ENCODE results near the gene CFAP97D2.
"Not testable (repeated sequence)": the region's sequence is repeated elsewhere in the genome, so short reads cannot be mapped to it uniquely, and the experiment has no call there.

CFAP97D2 gene

DNA sequence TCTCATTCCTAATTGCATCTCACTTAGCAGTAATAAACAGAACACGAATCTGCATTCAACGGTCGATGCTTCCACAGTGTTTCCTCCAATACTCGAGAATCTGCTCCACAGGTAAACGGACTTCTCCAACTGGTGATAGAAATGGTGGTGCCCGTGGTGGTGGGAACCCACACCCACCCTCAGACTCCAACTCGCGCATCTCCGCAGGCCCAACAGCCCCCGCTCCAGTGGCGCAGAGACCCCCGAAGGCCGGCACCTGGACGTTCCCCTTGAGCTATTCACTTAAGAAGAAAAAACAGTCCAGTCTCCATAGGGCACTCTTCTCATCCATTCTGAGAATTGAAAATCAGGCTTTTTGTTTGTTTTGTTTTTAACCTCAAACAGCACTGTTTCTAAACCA lies 32.9 kb upstream of the CFAP97D2 start:
- TF ChIP-seq, protein P1, sequence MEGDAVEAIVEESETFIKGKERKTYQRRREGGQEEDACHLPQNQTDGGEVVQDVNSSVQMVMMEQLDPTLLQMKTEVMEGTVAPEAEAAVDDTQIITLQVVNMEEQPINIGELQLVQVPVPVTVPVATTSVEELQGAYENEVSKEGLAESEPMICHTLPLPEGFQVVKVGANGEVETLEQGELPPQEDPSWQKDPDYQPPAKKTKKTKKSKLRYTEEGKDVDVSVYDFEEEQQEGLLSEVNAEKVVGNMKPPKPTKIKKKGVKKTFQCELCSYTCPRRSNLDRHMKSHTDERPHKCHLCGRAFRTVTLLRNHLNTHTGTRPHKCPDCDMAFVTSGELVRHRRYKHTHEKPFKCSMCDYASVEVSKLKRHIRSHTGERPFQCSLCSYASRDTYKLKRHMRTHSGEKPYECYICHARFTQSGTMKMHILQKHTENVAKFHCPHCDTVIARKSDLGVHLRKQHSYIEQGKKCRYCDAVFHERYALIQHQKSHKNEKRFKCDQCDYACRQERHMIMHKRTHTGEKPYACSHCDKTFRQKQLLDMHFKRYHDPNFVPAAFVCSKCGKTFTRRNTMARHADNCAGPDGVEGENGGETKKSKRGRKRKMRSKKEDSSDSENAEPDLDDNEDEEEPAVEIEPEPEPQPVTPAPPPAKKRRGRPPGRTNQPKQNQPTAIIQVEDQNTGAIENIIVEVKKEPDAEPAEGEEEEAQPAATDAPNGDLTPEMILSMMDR (IDR thresholded peaks at IDR 0.05) = no peak
- no peaks in the 10 kb centered on the region for H3K36me3 ChIP-seq
- H3K9me3 ChIP-seq = no peaks in the 10 kb centered on the region
- no peaks in the 10 kb centered on the region for H3K27me3 ChIP-seq
- intact Hi-C loops (cut with DNase I; ENCODE audit: low total_unique reads) = no loop called here
- no peaks in the 10 kb centered on the region for H3K4me1 ChIP-seq
- DNase-seq = peak in 1 of 2 donors; percentile 46
- no peak overlapping the region for H3K27ac ChIP-seq
- H3K4me3 ChIP-seq = no peak overlapping the region

DNA sequence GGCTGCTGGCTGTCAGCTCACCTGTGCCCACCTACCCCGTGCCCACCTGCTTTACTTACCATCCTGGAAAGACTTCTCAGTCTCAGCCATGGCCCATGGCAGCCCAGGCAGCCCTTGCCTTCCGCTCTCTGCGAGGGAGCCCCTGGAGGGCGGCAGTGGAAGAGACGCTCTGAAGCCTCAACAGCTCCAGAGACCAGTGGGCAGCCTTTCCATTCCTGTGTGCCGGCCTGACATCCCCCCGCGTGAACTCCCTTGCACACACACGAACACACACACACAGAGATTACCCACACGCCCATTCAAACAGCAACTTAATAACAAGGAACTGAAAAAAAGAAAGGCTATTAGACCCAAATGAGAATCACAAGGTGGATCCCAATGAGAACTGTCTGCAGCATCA lies 32.4 kb upstream of the CFAP97D2 start:
- Histone ChIP-seq H3K9me3 (no peaks in the 10 kb centered on the region), H3K4me3 (no peak overlapping the region), H3K27ac (no peak overlapping the region), H3K36me3 (no peaks in the 10 kb centered on the region), H3K4me1 (no peaks in the 10 kb centered on the region), H3K27me3 (no peaks in the 10 kb centered on the region)
- peak in 1 of 2 donors; percentile 50 for DNase-seq
- TF ChIP-seq, protein P1 (IDR thresholded peaks at IDR 0.05) = no peak
- intact Hi-C loops (cut with DNase I; ENCODE audit: low total_unique reads) = no loop called here

DNA sequence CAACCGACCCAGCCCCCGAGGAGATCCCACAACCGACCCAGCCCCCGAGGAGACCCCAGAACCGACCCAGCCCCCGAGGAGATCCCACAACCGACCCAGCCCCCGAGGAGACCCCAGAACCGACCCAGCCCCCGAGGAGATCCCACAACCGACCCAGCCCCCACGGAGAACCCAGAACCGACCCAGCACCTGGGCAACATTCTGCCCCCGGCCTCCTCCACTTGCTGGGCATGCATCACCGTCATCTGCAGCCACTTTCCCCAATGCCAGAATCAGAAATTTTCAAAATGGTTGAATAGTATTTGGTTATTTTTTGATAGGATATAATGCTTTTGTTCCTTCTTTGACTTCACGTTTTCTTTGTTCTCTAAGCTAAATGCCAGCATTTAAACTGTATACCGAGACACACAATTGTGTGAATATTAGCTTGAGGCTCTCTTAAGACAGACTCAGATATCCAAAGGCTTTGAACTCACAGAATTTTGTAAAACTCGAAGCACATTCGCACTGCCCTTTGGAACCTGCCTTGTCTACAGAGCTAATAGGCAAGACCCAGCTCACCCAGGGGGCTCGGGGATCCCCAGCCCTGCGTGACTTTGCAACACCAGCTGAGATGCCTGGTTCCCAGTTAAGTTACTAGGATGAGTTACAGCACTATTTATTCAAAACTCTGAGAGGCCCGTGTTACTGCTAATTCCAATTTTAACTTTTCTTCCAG lies 31.1 kb upstream of the CFAP97D2 start:
- peaks cover 0 to 3% (median 0%) of the 10 kb centered on the region in 4 donors for H3K4me1 ChIP-seq
- no peak overlapping the region for H3K4me3 ChIP-seq
- no peak overlapping the region for H3K27ac ChIP-seq
- TF ChIP-seq, protein P1 (IDR thresholded peaks at IDR 0.05) = no peak
- no peaks in the 10 kb centered on the region for H3K36me3 ChIP-seq
- H3K9me3 ChIP-seq = no peaks in the 10 kb centered on the region
- no peaks in the 10 kb centered on the region for H3K27me3 ChIP-seq
- DNase-seq = peak in 1 of 2 donors; percentile 31
- intact Hi-C loops (cut with DNase I; ENCODE audit: low total_unique reads) = no loop called here

DNA sequence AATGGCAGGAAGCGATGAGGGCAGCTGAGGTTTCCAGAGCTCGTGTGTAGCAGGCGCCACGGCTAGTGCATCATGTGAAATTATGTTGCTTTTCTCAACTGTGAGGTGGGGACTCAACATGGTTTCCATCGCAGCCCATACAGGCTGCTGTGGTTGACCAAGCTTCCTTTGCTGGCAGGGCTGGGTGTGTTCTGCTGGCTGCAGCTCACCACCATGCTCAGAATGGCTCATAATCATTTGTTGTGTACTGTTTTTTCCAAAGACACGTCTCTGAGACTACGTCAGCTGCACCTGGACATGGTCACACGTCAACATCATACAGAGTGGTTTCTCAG lies 30.6 kb upstream of the CFAP97D2 start:
- Histone ChIP-seq H3K4me1 (peaks cover 0 to 9% (median 0%) of the 10 kb centered on the region in 4 donors), H3K27me3 (no peaks in the 10 kb centered on the region), H3K4me3 (no peak overlapping the region), H3K36me3 (no peaks in the 10 kb centered on the region), H3K9me3 (no peaks in the 10 kb centered on the region), H3K27ac (no peak overlapping the region)
- no peak for DNase-seq
- intact Hi-C loops (cut with DNase I; ENCODE audit: low total_unique reads) = no loop called here
- TF ChIP-seq, protein P1 (IDR thresholded peaks at IDR 0.05) = no peak

DNA sequence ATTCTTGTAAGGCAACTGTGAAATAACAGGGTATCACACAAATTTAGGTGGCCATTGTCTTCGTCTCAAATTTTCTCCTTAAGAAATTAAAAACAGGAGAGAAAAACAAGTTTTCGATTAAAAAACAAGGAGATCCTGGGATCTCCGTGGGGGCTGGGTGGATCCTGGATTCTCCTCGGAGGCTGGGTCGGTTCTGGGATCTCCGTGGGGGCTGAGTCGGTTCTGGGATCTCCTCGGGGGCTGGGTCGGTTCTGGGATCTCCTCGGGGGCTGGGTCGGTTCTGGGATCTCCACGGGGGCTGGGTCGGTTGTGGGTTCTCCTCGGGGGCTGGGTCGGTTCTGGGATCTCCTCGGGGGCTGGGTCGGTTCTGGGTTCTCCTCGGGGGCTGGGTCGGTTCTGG lies 30.2 kb upstream of the CFAP97D2 start:
- H3K36me3 ChIP-seq; DNase-seq; H3K4me3 ChIP-seq; H3K27me3 ChIP-seq; intact Hi-C loops (cut with DNase I; ENCODE audit: low total_unique reads); H3K9me3 ChIP-seq; H3K27ac ChIP-seq: not testable (repeated sequence)
- peaks cover 0 to 12% (median 0%) of the 10 kb centered on the region in 4 donors for H3K4me1 ChIP-seq

DNA sequence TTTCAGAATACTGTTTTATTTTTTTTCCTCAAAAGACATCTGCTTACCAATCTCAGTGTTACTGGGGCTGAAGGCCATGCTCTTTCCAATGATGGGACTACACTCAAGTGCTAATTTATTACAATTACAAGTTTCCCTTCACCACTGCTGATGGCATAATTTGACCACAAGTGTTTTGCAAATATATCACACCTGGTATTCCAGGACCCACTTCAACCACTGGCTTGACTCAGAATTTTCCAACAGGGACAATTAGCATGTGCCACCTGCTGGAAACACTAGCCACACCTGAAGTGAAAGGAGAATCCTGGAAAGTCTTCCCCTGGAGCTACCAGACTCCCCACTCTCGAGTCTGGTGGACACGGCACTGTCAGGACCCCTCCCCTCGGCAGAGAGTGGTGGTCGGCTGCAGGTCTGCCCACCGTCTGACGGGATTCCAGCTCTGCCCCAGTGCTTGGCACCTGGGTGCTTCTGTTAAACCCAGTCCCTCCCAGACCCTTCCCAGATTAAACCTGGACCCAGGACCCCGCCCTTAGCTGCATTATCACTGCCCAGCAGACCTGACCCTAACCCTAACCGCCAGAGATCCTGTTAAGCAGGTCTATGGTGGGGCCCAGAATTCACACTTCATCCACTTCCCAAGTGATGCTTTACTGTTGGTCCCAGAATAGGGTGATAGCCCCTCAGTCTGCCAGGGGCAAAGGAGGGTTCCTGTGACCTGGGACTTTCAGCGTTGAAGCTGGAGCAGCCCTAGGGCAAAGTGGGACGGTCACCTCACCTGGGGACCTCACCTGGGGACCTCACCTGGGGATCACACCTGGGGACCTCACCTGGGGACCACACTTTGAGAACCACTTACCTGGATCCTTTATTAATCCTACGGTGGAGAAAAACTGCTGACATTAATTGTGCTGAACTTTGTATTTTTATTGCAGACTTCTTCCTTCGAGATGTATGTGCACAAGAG lies 29.0 kb upstream of the CFAP97D2 start:
- DNase-seq = no peak
- Histone ChIP-seq H3K9me3 (no peaks in the 10 kb centered on the region), H3K4me1 (peaks cover 0 to 12% (median 0%) of the 10 kb centered on the region in 4 donors), H3K27me3 (no peaks in the 10 kb centered on the region), H3K27ac (no peak overlapping the region), H3K4me3 (no peak overlapping the region), H3K36me3 (no peaks in the 10 kb centered on the region)
- TF ChIP-seq, protein P1 (IDR thresholded peaks at IDR 0.05) = no peak
- intact Hi-C loops (cut with DNase I; ENCODE audit: low total_unique reads) = no loop called here

All from tibial artery (tissue), 4 donors.